SK-N-MC (cell line): ENCODE results near the gene ABCD1.

ENCODE experiments used
- EZH2 ChIP-seq: fragments of 200-600 bp; sonication (generic); IDR thresholded peaks from one replicate; pipeline ENCODE4 v1.6.1; 2017; ENCODE audit warnings: antibody characterized with exemption
- POLR2AphosphoS5 ChIP-seq: IDR thresholded peaks from 2 replicates; pipeline ENCODE4 v1.6.1; 2012; ENCODE audit warnings: mild to moderate bottlenecking, low read depth, low read length, borderline replicate concordance

GRCh38 chrX:153736871-153737441, 12.3 kb downstream of the ABCD1 start:
- TF ChIP-seq EZH2 (no peak), POLR2AphosphoS5 (no peak)
